Pons (tissue), 1 donor: ENCODE measurements around the gene FAM151A.

ENCODE experiments used
- DNase-seq: peaks from one replicate; pipeline ENCODE4 v3.0.0-alpha.2; 2016; ENCODE audit warnings: low spot score

The FAM151A gene

GRCh38 chr1:54604051-54604450 lies 19.3 kb downstream of the FAM151A start:
- no peak for DNase-seq

DNA sequence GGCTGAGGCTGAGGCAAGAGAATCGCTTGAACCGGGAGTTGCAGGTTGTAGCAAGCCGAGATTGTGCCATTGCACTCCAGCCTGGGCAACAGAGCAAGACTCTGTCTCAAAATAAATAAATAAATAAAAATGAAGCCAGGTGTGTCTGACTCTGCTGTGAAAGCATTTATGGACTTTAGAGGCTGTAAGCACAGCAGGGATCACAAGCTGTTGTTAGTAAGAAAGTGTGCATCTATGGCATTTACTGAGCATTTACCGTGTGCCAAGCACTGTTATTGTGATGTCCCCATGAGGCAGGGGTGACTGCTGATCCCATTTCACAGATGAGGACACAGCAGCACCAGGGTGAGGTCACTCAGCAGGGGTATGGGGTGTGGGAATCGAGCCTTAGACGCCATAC lies 20.1 kb downstream of the FAM151A start:
- DNase-seq = no peak

GRCh38 chr1:54602554-54602953 lies 20.8 kb downstream of the FAM151A start:
- no peak for DNase-seq

- no peak for DNase-seq
These were observed 21.6 kb downstream of the FAM151A start for GRCh38 chr1:54601730-54602129.

- no peak for DNase-seq
These were observed 22.2 kb downstream of the FAM151A start for GRCh38 chr1:54600947-54601721.

DNA sequence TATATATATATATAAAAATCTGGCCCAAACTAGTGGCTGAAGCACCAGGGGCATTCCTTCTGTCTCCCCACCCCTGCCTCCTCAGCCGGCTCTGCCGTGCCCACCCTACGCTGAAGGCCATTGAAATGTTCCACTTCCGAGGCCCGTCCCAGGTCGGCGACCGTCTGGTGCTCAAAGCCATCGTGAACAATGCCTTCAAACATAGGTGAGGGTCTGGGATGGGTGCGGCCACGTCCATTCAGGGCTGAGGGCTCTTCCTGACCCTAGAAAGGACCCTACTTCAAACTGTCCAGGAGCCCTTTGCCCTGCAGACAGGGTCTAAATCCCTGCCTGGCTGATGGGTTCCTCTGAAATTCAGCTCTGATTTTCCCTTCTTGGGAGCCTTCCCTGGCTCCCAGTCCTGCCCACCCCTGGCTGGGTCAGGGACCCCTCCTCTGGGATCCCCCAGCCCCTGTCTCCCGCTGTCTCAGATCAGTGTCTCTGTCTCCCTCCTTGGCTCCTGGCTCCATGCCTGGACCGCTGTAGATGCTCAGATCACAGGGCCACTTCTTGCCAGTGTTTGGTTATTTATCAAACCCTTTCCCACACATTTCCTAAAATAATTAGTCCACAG lies 24.0 kb downstream of the FAM151A start:
- DNase-seq = no peak

DNA sequence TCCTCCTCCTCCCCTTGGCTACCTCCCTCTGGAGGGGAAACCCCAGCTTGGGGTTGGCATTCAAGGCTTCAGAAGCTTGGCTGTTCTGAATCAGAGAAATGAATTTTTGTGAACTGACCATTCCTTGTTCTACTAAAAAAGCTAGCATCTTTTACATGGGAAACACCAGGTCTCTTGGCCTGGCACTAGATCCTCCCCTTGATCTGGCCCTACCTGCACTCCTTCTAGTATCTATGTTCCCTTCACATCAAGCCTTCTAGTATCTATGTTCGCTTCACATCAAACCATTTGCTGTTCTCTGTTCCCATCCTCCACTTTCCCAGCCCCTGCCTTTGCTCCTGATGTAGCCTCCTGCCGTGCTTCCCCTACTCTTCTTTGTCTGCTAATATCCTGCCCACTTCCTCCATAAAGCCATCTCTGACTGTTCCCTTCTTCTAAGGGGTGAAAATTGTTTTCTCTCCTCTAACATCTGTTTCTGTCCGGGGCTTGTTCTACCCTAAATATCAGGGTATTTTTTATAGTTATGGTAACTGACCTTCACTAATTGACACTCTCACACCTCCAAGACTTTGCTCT lies 25.8 kb downstream of the FAM151A start:
- no peak for DNase-seq

DNA sequence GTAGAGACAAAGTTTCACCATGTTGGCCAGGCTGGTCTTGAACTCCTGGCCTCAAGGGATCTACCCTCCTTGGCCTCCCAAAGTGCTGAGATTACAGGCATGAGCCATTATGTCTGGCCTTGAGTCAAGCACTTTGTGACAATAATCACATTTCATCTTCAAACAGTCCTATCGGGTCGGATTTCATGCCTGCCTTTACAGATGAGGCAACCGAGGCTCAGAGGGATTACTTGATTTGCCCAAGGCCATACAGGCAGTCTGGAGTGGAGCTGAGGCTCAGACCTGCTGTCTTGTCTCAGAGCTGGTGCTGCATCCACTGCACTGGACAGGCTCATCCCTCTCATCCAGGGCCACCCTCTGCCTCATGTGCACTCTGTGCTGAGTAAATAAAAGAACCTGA lies 26.6 kb downstream of the FAM151A start:
- no peak for DNase-seq

GRCh38 chr1:54595956-54596498 lies 27.3 kb downstream of the FAM151A start:
- no peak for DNase-seq

GRCh38 chr1:54594463-54594862 lies 28.9 kb downstream of the FAM151A start:
- DNase-seq = no peak

- no peak for DNase-seq
These were observed 29.7 kb downstream of the FAM151A start for GRCh38 chr1:54593571-54594160.

DNA sequence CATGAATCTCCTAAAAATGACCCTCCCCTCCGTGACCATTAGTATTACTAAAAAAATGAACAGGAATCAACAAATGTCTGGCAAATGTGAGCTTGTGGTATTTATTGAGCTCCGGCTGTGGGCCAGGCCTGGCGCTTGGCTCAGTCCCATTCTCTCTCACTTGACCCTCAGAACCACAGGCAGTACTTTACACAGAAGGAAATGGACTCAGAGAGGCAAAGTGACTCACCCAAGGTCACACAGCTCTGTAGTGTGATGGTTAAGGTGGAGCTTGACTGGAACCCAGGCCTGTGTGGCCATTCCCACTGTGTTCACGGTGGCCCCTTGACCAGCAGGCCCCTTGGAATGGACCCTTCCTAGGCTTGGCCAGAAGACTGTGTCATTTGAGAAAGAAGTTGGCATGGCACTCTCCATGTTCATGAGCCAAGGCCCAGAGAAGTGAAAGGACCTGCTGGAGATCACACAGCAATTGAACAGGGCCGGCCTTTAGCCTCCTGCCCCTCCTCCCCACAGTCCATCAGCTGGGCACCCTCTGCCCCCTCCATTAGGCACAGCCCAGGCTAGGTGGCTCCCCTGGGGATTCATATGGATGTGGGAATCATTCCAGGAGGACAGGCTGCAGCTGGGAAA lies 32.1 kb downstream of the FAM151A start:
- DNase-seq = no peak

DNA sequence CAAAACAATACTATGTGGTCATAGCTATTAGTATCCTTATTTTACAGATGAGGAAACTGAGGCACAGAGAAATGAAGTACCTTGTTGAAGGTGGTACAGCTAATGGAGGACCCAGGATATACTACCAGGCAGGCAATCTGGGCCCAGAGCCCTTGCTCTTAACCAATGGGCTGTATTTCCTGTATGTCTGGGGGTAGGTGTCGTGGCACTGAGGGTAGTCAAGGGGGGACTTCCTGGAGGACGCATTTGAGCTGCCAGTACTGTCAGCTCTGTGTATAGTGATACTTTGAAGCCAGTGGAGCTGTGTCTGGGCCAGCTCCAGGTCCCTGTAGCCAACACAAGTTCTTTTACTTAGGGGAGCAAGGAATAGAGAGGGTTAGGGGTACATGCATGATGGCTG lies 34.9 kb downstream of the FAM151A start:
- no peak for DNase-seq

- DNase-seq = no peak
These were observed 37.9 kb downstream of the FAM151A start for GRCh38 chr1:54585181-54586066.

DNA sequence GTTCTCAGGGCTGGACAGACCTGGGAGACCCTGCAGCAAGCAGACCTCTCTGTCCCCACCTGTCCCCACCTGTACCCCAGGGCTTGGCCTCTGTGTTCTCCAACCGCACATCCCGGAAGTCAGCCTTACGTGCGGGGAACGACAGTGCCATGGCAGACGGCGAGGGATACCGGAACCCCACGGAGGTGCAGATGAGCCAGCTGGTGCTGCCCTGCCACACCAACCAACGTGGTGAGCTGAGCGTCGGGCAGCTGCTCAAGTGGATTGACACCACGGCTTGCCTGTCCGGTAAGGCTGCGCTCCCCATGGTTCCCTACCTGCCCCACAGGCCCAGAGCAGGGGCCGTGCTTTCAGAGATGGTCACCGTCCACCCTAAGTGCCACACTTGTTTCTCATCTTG lies 38.8 kb downstream of the FAM151A start:
- no peak for DNase-seq

- peak; percentile 44 for DNase-seq
These were observed 39.5 kb downstream of the FAM151A start for GRCh38 chr1:54583871-54584270.

DNA sequence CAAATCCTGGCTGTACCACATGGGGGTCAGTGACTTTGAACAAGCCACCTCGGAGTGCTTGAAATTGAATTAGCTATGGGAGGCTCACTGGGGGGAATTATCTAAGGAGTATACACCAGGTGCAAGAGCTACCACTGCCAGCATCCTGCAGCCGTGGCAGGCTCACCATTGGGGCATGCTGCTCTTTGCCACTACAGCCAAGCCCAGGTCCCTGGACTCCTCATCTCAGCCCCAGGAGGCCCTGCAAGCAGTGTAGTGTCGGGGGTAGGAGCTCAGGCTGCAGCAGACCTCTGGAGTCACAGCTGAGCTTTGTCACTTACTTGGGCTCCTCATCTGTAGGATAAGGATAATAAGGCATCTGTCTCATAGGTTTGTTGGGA lies 40.0 kb downstream of the FAM151A start:
- DNase-seq = no peak

GRCh38 chr1:54582566-54583306 lies 40.6 kb downstream of the FAM151A start:
- no peak for DNase-seq

- peak; percentile 85 for DNase-seq
These were observed 41.7 kb downstream of the FAM151A start for GRCh38 chr1:54581621-54582035.

- no peak for DNase-seq
These were observed 42.3 kb downstream of the FAM151A start for GRCh38 chr1:54580856-54581550.
